Peyer's patch (tissue), 4 donors: Measurements from ENCODE around the gene ATG101. TPM values are rescaled to one million over a fixed set of nuclear protein-coding genes. Genes with fewer than 3 reads are reported as not detected.

ENCODE experiments used
- DNase-seq, 3 donors: peaks; one replicate each; pipeline ENCODE4 v3.0.0-alpha.2; 2017 to 2019
- H3K27ac ChIP-seq, 4 donors: fragments of 200-600 bp; sonication (generic); one replicate each; pipeline ENCODE4 v1.5.1; 2016 to 2019
- H3K27me3 ChIP-seq, 2 donors: fragments of 200-600 bp; sonication (generic); one replicate each; pipeline ENCODE4 v1.5.1; 2019
- H3K36me3 ChIP-seq, 3 donors: fragments of 200-600 bp; sonication (generic); one replicate each; pipeline ENCODE4 v1.5.1; 2016 to 2019
- H3K4me1 ChIP-seq, 4 donors: fragments of 200-600 bp; sonication (generic); one replicate each; pipeline ENCODE4 v1.5.1; 2016 to 2019
- H3K4me3 ChIP-seq, 4 donors: fragments of 200-600 bp; sonication (generic); 1 replicate in 3 of 4; 2 replicates in 1 of 4; pipeline ENCODE4 v1.5.1; 2016 to 2019; ENCODE audit warnings: mild to moderate bottlenecking in 1 of 4
- H3K9me3 ChIP-seq, 4 donors: fragments of 200-600 bp; sonication (generic); one replicate each; pipeline ENCODE4 v1.5.1; 2016 to 2019; ENCODE audit warnings: mild to moderate bottlenecking in 1 of 4
- POLR2A ChIP-seq, 2 donors: fragments of 450-650 bp; IDR thresholded peaks; one replicate each; pipeline ENCODE4 v1.5.1; 2017; ENCODE audit warnings: antibody characterized with exemption in 2 of 2, mild to moderate bottlenecking in 2 of 2, moderate library complexity in 2 of 2
- total RNA-seq, 4 donors: library from RNA; depleted of rRNA; stranded (reverse); fragments of >200 nt; gene quantifications; one replicate each; pipeline ENCODE4 v1.1.0, GENCODE V29; 2016
- TF ChIP-seq, protein P1 (sequence below), 6 experiments: fragments of 450-650 bp in 4 of 6; fragments of 200-600 bp in 2 of 6; sonication (generic) in 1 of 6; IDR thresholded peaks; one replicate each; pipeline ENCODE4 v1.5.1; 2017 to 2019; ENCODE audit warnings: antibody characterized with exemption in 6 of 6, mild to moderate bottlenecking in 3 of 6, moderate library complexity in 1 of 6

Gene ATG101
- total RNA-seq, 4 donors from 2014 or later: 31.5 to 39.6 (median 33.9) TPM

- Histone ChIP-seq H3K9me3 (no peaks in the 10 kb centered on the region), H3K27ac (peak overlapping the region in 3 of 4 donors; percentile 57 to 81 (median 62)), H3K4me1 (peaks cover 6 to 18% (median 11%) of the 10 kb centered on the region in 4 donors), H3K27me3 (no peaks in the 10 kb centered on the region), H3K36me3 (no peaks in the 10 kb centered on the region), H3K4me3 (no peak overlapping the region)
- TF ChIP-seq POLR2A (IDR thresholded peaks at IDR 0.05): no peak
- TF ChIP-seq, protein P1, sequence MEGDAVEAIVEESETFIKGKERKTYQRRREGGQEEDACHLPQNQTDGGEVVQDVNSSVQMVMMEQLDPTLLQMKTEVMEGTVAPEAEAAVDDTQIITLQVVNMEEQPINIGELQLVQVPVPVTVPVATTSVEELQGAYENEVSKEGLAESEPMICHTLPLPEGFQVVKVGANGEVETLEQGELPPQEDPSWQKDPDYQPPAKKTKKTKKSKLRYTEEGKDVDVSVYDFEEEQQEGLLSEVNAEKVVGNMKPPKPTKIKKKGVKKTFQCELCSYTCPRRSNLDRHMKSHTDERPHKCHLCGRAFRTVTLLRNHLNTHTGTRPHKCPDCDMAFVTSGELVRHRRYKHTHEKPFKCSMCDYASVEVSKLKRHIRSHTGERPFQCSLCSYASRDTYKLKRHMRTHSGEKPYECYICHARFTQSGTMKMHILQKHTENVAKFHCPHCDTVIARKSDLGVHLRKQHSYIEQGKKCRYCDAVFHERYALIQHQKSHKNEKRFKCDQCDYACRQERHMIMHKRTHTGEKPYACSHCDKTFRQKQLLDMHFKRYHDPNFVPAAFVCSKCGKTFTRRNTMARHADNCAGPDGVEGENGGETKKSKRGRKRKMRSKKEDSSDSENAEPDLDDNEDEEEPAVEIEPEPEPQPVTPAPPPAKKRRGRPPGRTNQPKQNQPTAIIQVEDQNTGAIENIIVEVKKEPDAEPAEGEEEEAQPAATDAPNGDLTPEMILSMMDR (IDR thresholded peaks at IDR 0.05): no peak
- DNase-seq: no peak
Observed at GRCh38 chr12:52042706-52043385, 26.9 kb upstream of the ATG101 start.

GRCh38 chr12:52043386-52044212 lies 26.2 kb upstream of the ATG101 start:
- Histone ChIP-seq H3K27ac (peak overlapping the region; percentile 42 to 81 (median 54)), H3K4me1 (peaks cover 6 to 14% (median 11%) of the 10 kb centered on the region in 4 donors), H3K9me3 (no peaks in the 10 kb centered on the region), H3K27me3 (no peaks in the 10 kb centered on the region), H3K4me3 (no peak overlapping the region), H3K36me3 (no peaks in the 10 kb centered on the region)
- DNase-seq: no peak
- TF ChIP-seq, protein P1 (IDR thresholded peaks at IDR 0.05): no peak
- TF ChIP-seq POLR2A (IDR thresholded peaks at IDR 0.05): no peak

DNA sequence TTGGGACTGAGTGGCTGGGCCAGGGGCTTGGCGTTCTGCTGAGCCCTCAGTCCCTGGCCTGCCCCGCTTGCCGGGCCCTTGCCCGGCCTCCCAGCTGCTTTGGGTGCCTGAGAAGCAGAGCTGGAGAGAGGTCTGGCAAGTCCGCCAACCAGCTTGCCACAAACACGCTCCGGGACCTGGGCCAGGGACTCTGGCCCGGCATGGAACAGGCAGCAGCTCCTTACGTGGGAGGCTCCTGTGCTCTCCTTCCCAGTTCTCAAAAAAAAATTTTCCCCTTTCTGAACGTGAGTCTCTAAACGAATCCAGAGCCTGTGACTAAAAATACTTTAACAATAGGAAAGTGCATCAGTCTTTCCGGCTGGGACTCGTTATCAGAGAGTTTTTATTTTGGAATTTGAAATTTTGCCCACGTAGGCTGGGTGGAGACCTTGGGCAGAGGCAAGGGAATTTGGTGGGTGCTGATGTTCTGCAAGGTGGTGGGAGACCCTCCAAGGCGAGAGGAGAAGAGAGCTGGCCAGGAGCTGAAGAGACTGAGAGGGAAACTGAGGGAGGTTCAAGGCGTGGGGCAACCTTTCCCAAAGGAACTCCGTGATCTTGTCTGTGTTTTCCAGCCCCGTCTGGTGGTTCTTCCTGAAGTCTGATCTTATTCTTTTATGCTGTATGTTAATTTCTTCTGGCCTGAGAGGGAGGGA lies 25.3 kb upstream of the ATG101 start:
- peak overlapping the region; percentile 43 to 81 (median 54) for H3K27ac ChIP-seq
- no peak overlapping the region for H3K4me3 ChIP-seq
- no peaks in the 10 kb centered on the region for H3K9me3 ChIP-seq
- peaks cover 6 to 14% (median 11%) of the 10 kb centered on the region in 4 donors for H3K4me1 ChIP-seq
- no peaks in the 10 kb centered on the region for H3K27me3 ChIP-seq
- no peaks in the 10 kb centered on the region for H3K36me3 ChIP-seq
- no peak for DNase-seq
- no peak for TF ChIP-seq POLR2A (IDR thresholded peaks at IDR 0.05)
- TF ChIP-seq, protein P1 (IDR thresholded peaks at IDR 0.05): no peak

- peaks cover 6 to 24% (median 18%) of the 10 kb centered on the region in 4 donors for H3K4me1 ChIP-seq
- no peaks in the 10 kb centered on the region for H3K9me3 ChIP-seq
- peak overlapping the region; percentile 10 to 81 (median 53) for H3K27ac ChIP-seq
- no peaks in the 10 kb centered on the region for H3K36me3 ChIP-seq
- H3K27me3 ChIP-seq: no peaks in the 10 kb centered on the region
- no peak overlapping the region for H3K4me3 ChIP-seq
- TF ChIP-seq POLR2A (IDR thresholded peaks at IDR 0.05): no peak
- TF ChIP-seq, protein P1 (IDR thresholded peaks at IDR 0.05): no peak
- peak in 2 of 3 donors; percentile 59 to 72 for DNase-seq
Observed at GRCh38 chr12:52045794-52046199, 24.0 kb upstream of the ATG101 start.

GRCh38 chr12:52046859-52047258 lies 22.9 kb upstream of the ATG101 start:
- Histone ChIP-seq H3K36me3 (no peaks in the 10 kb centered on the region), H3K27ac (no peak overlapping the region), H3K27me3 (no peaks in the 10 kb centered on the region), H3K4me1 (peaks cover 5 to 25% (median 19%) of the 10 kb centered on the region in 4 donors), H3K4me3 (no peak overlapping the region), H3K9me3 (no peaks in the 10 kb centered on the region)
- TF ChIP-seq POLR2A (IDR thresholded peaks at IDR 0.05): no peak
- TF ChIP-seq, protein P1 (IDR thresholded peaks at IDR 0.05): no peak
- no peak for DNase-seq
